Measurements from ENCODE around the gene RSRC2.
"Not testable (repeated sequence)": the region's sequence is repeated elsewhere in the genome, so short reads cannot be mapped to it uniquely, and the experiment has no call there.

RSRC2 gene

GRCh38 chr12:122516544-122517361 is 10.0 kb downstream of the RSRC2 start:
- H3K4me3 ChIP-seq (ENCODE audit: low read depth, low read length) = no peak overlapping the region
- no peaks in the 10 kb centered on the region for H3K9me3 ChIP-seq (ENCODE audit: control insufficient read depth, insufficient read depth, low read length)
- peaks cover 68% of the 10 kb centered on the region for H3K36me3 ChIP-seq (ENCODE audit: control insufficient read depth, insufficient read depth, low read length)
- H3K4me1 ChIP-seq (ENCODE audit: control insufficient read depth, insufficient read depth, low read length) = no peaks in the 10 kb centered on the region
- no peaks in the 10 kb centered on the region for H3K27me3 ChIP-seq (ENCODE audit: control insufficient read depth, insufficient read depth, low read length)
- H3K9ac ChIP-seq (ENCODE audit: low read depth, low read length) = no peak overlapping the region

- no peak overlapping the region for H3K4me3 ChIP-seq (ENCODE audit: low read depth, low read length)
- H3K4me1 ChIP-seq (ENCODE audit: control insufficient read depth, insufficient read depth, low read length) = no peaks in the 10 kb centered on the region
- H3K9me3 ChIP-seq (ENCODE audit: control insufficient read depth, insufficient read depth, low read length) = no peaks in the 10 kb centered on the region
- peaks cover 73% of the 10 kb centered on the region for H3K36me3 ChIP-seq (ENCODE audit: control insufficient read depth, insufficient read depth, low read length)
- H3K9ac ChIP-seq (ENCODE audit: low read depth, low read length) = no peak overlapping the region
- H3K27me3 ChIP-seq (ENCODE audit: control insufficient read depth, insufficient read depth, low read length) = no peaks in the 10 kb centered on the region
Measured at GRCh38 chr12:122515275-122515674, 11.5 kb downstream of the RSRC2 start.

GRCh38 chr12:122513660-122514059 is 13.1 kb downstream of the RSRC2 start:
- H3K9ac ChIP-seq (ENCODE audit: low read depth, low read length) = no peak overlapping the region
- no peaks in the 10 kb centered on the region for H3K4me1 ChIP-seq (ENCODE audit: control insufficient read depth, insufficient read depth, low read length)
- peaks cover 74% of the 10 kb centered on the region for H3K36me3 ChIP-seq (ENCODE audit: control insufficient read depth, insufficient read depth, low read length)
- no peak overlapping the region for H3K4me3 ChIP-seq (ENCODE audit: low read depth, low read length)
- H3K9me3 ChIP-seq (ENCODE audit: control insufficient read depth, insufficient read depth, low read length) = no peaks in the 10 kb centered on the region
- no peaks in the 10 kb centered on the region for H3K27me3 ChIP-seq (ENCODE audit: control insufficient read depth, insufficient read depth, low read length)

GRCh38 chr12:122513028-122513427 is 13.7 kb downstream of the RSRC2 start:
- H3K27me3 ChIP-seq (ENCODE audit: control insufficient read depth, insufficient read depth, low read length); H3K9me3 ChIP-seq (ENCODE audit: control insufficient read depth, insufficient read depth, low read length); H3K4me3 ChIP-seq (ENCODE audit: low read depth, low read length); H3K4me1 ChIP-seq (ENCODE audit: control insufficient read depth, insufficient read depth, low read length); H3K9ac ChIP-seq (ENCODE audit: low read depth, low read length): not testable (repeated sequence)
- peaks cover 76% of the 10 kb centered on the region for H3K36me3 ChIP-seq (ENCODE audit: control insufficient read depth, insufficient read depth, low read length)

GRCh38 chr12:122508163-122508562 is 18.6 kb downstream of the RSRC2 start:
- H3K36me3 ChIP-seq (ENCODE audit: control insufficient read depth, insufficient read depth, low read length) = peaks cover 67% of the 10 kb centered on the region
- no peaks in the 10 kb centered on the region for H3K9me3 ChIP-seq (ENCODE audit: control insufficient read depth, insufficient read depth, low read length)
- H3K9ac ChIP-seq (ENCODE audit: low read depth, low read length) = no peak overlapping the region
- H3K4me1 ChIP-seq (ENCODE audit: control insufficient read depth, insufficient read depth, low read length) = no peaks in the 10 kb centered on the region
- no peaks in the 10 kb centered on the region for H3K27me3 ChIP-seq (ENCODE audit: control insufficient read depth, insufficient read depth, low read length)
- H3K4me3 ChIP-seq (ENCODE audit: low read depth, low read length) = no peak overlapping the region

- Histone ChIP-seq H3K27me3 (ENCODE audit: control insufficient read depth, insufficient read depth, low read length) (no peaks in the 10 kb centered on the region), H3K36me3 (ENCODE audit: control insufficient read depth, insufficient read depth, low read length) (peaks cover 57% of the 10 kb centered on the region), H3K9me3 (ENCODE audit: control insufficient read depth, insufficient read depth, low read length) (no peaks in the 10 kb centered on the region), H3K9ac (ENCODE audit: low read depth, low read length) (no peak overlapping the region), H3K4me3 (ENCODE audit: low read depth, low read length) (no peak overlapping the region), H3K4me1 (ENCODE audit: control insufficient read depth, insufficient read depth, low read length) (no peaks in the 10 kb centered on the region)
Measured at GRCh38 chr12:122506393-122506938, 20.3 kb downstream of the RSRC2 start.

- Histone ChIP-seq H3K36me3 (ENCODE audit: control insufficient read depth, insufficient read depth, low read length) (peaks cover 49% of the 10 kb centered on the region), H3K4me3 (ENCODE audit: low read depth, low read length) (no peak overlapping the region), H3K9me3 (ENCODE audit: control insufficient read depth, insufficient read depth, low read length) (no peaks in the 10 kb centered on the region), H3K9ac (ENCODE audit: low read depth, low read length) (no peak overlapping the region), H3K4me1 (ENCODE audit: control insufficient read depth, insufficient read depth, low read length) (peaks cover 2% of the 10 kb centered on the region), H3K27me3 (ENCODE audit: control insufficient read depth, insufficient read depth, low read length) (no peaks in the 10 kb centered on the region)
Measured at GRCh38 chr12:122505419-122506051, 21.2 kb downstream of the RSRC2 start.

- Histone ChIP-seq H3K9me3 (ENCODE audit: control insufficient read depth, insufficient read depth, low read length) (no peaks in the 10 kb centered on the region), H3K9ac (ENCODE audit: low read depth, low read length) (no peak overlapping the region), H3K4me3 (ENCODE audit: low read depth, low read length) (no peak overlapping the region), H3K4me1 (ENCODE audit: control insufficient read depth, insufficient read depth, low read length) (peaks cover 2% of the 10 kb centered on the region), H3K27me3 (ENCODE audit: control insufficient read depth, insufficient read depth, low read length) (no peaks in the 10 kb centered on the region), H3K36me3 (ENCODE audit: control insufficient read depth, insufficient read depth, low read length) (peaks cover 36% of the 10 kb centered on the region)
Measured at GRCh38 chr12:122503783-122504590, 22.7 kb downstream of the RSRC2 start.

- no peak overlapping the region for H3K4me3 ChIP-seq (ENCODE audit: low read depth, low read length)
- H3K9ac ChIP-seq (ENCODE audit: low read depth, low read length) = no peak overlapping the region
- no peaks in the 10 kb centered on the region for H3K9me3 ChIP-seq (ENCODE audit: control insufficient read depth, insufficient read depth, low read length)
- peaks cover 4% of the 10 kb centered on the region for H3K4me1 ChIP-seq (ENCODE audit: control insufficient read depth, insufficient read depth, low read length)
- H3K27me3 ChIP-seq (ENCODE audit: control insufficient read depth, insufficient read depth, low read length) = no peaks in the 10 kb centered on the region
- H3K36me3 ChIP-seq (ENCODE audit: control insufficient read depth, insufficient read depth, low read length) = peaks cover 29% of the 10 kb centered on the region
Measured at GRCh38 chr12:122503147-122503751, 23.5 kb downstream of the RSRC2 start.

GRCh38 chr12:122501489-122501989 is 25.2 kb downstream of the RSRC2 start:
- Histone ChIP-seq H3K4me3 (ENCODE audit: low read depth, low read length) (peak overlapping the region; percentile 45), H3K36me3 (ENCODE audit: control insufficient read depth, insufficient read depth, low read length) (peaks cover 16% of the 10 kb centered on the region), H3K27me3 (ENCODE audit: control insufficient read depth, insufficient read depth, low read length) (no peaks in the 10 kb centered on the region), H3K4me1 (ENCODE audit: control insufficient read depth, insufficient read depth, low read length) (peaks cover 4% of the 10 kb centered on the region), H3K9me3 (ENCODE audit: control insufficient read depth, insufficient read depth, low read length) (no peaks in the 10 kb centered on the region), H3K9ac (ENCODE audit: low read depth, low read length) (peak overlapping the region; percentile 8)
